ENCODE results near the gene ADTRP.

ADTRP gene

GRCh38 chr6:11778648-11779328 is at the start of gene ADTRP:
TSS of gene ADTRP (minus strand) at chr6:11778803. CDS start at chr6:11778759, 44 bp downstream.
- no peak for DNase-seq (ENCODE audit: low read depth in 1 of 2, low spot score in 1 of 2)

- no peak for DNase-seq (ENCODE audit: low read depth in 1 of 2, low spot score in 1 of 2)
These were observed 48.2 kb upstream of the ADTRP start for GRCh38 chr6:11826779-11827178.

- no peak for DNase-seq (ENCODE audit: low read depth in 1 of 2, low spot score in 1 of 2)
These were observed 46.4 kb upstream of the ADTRP start for GRCh38 chr6:11824986-11825385.

GRCh38 chr6:11822346-11822745 is 43.7 kb upstream of the ADTRP start:
- DNase-seq (ENCODE audit: low read depth in 1 of 2, low spot score in 1 of 2): no peak

- no peak for DNase-seq (ENCODE audit: low read depth in 1 of 2, low spot score in 1 of 2)
These were observed 43.2 kb upstream of the ADTRP start for GRCh38 chr6:11821781-11822180.

GRCh38 chr6:11820821-11821220 is 42.2 kb upstream of the ADTRP start:
- no peak for DNase-seq (ENCODE audit: low read depth in 1 of 2, low spot score in 1 of 2)

GRCh38 chr6:11819486-11819885 is 40.9 kb upstream of the ADTRP start:
- DNase-seq (ENCODE audit: low read depth in 1 of 2, low spot score in 1 of 2): no peak

- DNase-seq (ENCODE audit: low read depth in 1 of 2, low spot score in 1 of 2): no peak
These were observed 36.6 kb upstream of the ADTRP start for GRCh38 chr6:11815231-11815630.

- no peak for DNase-seq (ENCODE audit: low read depth in 1 of 2, low spot score in 1 of 2)
These were observed 36.2 kb upstream of the ADTRP start for GRCh38 chr6:11814819-11815218.

GRCh38 chr6:11814106-11814505 is 35.5 kb upstream of the ADTRP start:
- DNase-seq (ENCODE audit: low read depth in 1 of 2, low spot score in 1 of 2): no peak

GRCh38 chr6:11813606-11814005 is 35.0 kb upstream of the ADTRP start:
- no peak for DNase-seq (ENCODE audit: low read depth in 1 of 2, low spot score in 1 of 2)

GRCh38 chr6:11812951-11813350 is 34.3 kb upstream of the ADTRP start:
- no peak for DNase-seq (ENCODE audit: low read depth in 1 of 2, low spot score in 1 of 2)

GRCh38 chr6:11812439-11812838 is 33.8 kb upstream of the ADTRP start:
- no peak for DNase-seq (ENCODE audit: low read depth in 1 of 2, low spot score in 1 of 2)

GRCh38 chr6:11811644-11812264 is 33.2 kb upstream of the ADTRP start:
- no peak for DNase-seq (ENCODE audit: low read depth in 1 of 2, low spot score in 1 of 2)

GRCh38 chr6:11810854-11811643 is 32.4 kb upstream of the ADTRP start:
- DNase-seq (ENCODE audit: low read depth in 1 of 2, low spot score in 1 of 2): no peak

GRCh38 chr6:11810039-11810541 is 31.5 kb upstream of the ADTRP start:
- no peak for DNase-seq (ENCODE audit: low read depth in 1 of 2, low spot score in 1 of 2)

- DNase-seq (ENCODE audit: low read depth in 1 of 2, low spot score in 1 of 2): no peak
These were observed 29.5 kb upstream of the ADTRP start for GRCh38 chr6:11808054-11808453.

- DNase-seq (ENCODE audit: low read depth in 1 of 2, low spot score in 1 of 2): no peak
These were observed 28.1 kb upstream of the ADTRP start for GRCh38 chr6:11806561-11807317.

- no peak for DNase-seq (ENCODE audit: low read depth in 1 of 2, low spot score in 1 of 2)
These were observed 26.9 kb upstream of the ADTRP start for GRCh38 chr6:11805259-11806053.

- no peak for DNase-seq (ENCODE audit: low read depth in 1 of 2, low spot score in 1 of 2)
These were observed 26.1 kb upstream of the ADTRP start for GRCh38 chr6:11804701-11805100.

All from activated T-helper 1 cell treated with anti-CD3 and anti-CD28 coated beads, Interleukin-2, amount 50 U/mL, for 16 hours (primary cell).